T-helper 1 cell treated with Interleukin-12 subunit alpha and Interleukin-12 subunit beta and Interleukin-4 antibody, amounts not matched to agents 30 μg/mL and 1 μg/mL, for 36 hours (primary cell): ENCODE measurements around the gene ACVR1.
"Not testable (repeated sequence)": the region's sequence is repeated elsewhere in the genome, so short reads cannot be mapped to it uniquely, and the experiment has no call there.

ENCODE experiments used
- H3K27ac Mint-ChIP-seq: one replicate; pipeline ENCODE4 v1.8.0; 2021; ENCODE audit warnings: mild to moderate bottlenecking, mixed read lengths
- H3K27me3 Mint-ChIP-seq: one replicate; pipeline ENCODE4 v1.8.0; 2021; ENCODE audit warnings: low read depth, mixed read lengths
- H3K36me3 Mint-ChIP-seq: one replicate; pipeline ENCODE4 v1.8.0; 2021; ENCODE audit warnings: low read depth, mixed read lengths
- H3K4me1 Mint-ChIP-seq: one replicate; pipeline ENCODE4 v1.8.0; 2021; ENCODE audit warnings: low read depth, mixed read lengths
- H3K4me3 Mint-ChIP-seq: one replicate; pipeline ENCODE4 v1.8.0; 2021; ENCODE audit warnings: mild to moderate bottlenecking, moderate library complexity, mixed read lengths
- H3K9me3 Mint-ChIP-seq: one replicate; pipeline ENCODE4 v1.8.0; 2021; ENCODE audit warnings: mixed read lengths

ACVR1 gene

DNA sequence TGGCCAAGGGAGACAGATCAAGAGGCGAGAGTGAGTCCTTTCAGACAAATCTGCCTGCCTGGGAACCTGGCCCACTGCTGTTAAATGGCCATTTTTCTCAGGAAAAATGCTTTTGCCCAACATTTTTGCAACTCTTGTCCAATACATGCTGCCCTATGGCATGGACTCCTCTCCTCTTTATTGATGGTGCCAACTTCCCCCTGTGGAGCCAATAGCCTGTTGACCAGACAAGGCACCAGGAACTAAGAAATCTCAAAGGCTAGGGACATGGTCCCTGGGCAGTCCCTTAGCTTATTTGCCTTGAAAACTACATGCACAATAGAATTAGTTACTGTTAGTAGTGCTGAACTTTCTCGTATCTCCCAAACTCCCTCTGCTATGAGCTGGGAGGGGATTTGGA is 155.6 kb downstream of the ACVR1 start:
- Mint-ChIP-seq H3K9me3 (peaks cover 30% of the 10 kb centered on the region), H3K4me1 (no peaks in the 10 kb centered on the region), H3K36me3 (peaks cover 36% of the 10 kb centered on the region), H3K27me3 (no peaks in the 10 kb centered on the region), H3K4me3 (no peak overlapping the region), H3K27ac (no peak overlapping the region)

DNA sequence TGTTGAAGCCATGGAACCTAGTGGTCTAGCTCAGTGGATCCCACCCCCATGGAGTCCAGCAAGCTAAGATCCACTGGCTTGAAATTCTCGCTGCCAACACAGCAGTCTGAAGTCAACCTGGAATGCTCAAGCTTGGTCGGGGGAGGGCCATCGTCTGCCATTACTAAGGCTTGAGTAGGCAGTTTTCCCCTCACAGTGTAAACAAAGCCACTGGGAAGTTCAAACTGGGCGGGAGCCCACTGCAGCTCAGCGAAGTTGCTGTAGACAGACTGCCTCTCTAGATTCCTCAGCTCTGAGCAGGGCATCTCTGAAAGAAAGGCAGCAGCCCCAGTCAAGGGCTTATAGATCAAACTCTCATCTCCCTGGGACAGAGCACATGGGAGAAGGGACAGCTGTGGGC is 171.5 kb downstream of the ACVR1 start:
- not testable (repeated sequence) for H3K36me3 Mint-ChIP-seq, H3K4me1 Mint-ChIP-seq, H3K27me3 Mint-ChIP-seq, H3K4me3 Mint-ChIP-seq, H3K27ac Mint-ChIP-seq
- H3K9me3 Mint-ChIP-seq: peaks cover 31% of the 10 kb centered on the region

DNA sequence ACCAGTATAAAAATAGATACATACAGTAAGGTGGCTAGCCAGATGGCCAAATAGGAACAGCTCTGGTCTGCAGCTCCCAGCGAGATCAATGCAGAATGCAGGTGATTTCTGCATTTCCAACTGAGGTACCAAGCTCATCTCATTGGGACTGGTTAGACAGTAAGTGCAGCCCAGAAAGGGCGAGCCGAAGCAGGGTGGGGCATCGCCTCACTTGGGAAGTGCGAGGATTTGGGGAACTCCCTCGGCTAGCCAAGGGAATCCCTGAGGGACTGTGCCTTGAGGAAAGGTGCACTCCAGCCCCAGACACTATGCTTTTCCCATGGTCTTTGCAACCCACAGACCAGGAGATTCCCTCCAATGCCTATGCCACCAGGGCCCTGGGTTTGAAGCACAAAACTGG is 172.0 kb downstream of the ACVR1 start:
- not testable (repeated sequence) for H3K4me3 Mint-ChIP-seq, H3K27me3 Mint-ChIP-seq, H3K4me1 Mint-ChIP-seq

DNA sequence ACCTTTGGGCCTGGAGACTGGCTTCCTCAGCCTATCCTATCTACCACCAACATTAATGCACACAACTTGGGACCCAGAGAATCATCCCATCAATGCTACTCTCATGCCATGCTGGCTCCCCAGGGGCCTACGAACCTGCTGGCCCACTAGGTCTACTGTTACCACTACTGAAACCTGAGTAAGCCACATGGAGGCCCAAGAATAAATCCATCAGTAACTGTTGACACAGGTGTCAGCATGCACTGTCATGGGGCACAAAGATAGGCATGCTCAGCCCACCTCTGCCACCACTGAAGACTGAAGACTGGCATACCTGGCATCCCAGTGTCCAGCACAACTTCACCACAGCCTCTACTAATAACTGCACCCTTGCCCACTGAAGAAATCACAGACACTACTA is 176.3 kb downstream of the ACVR1 start:
- Mint-ChIP-seq H3K4me3 (no peak overlapping the region), H3K27ac (no peak overlapping the region), H3K36me3 (no peaks in the 10 kb centered on the region), H3K4me1 (no peaks in the 10 kb centered on the region), H3K27me3 (no peaks in the 10 kb centered on the region), H3K9me3 (peaks cover 19% of the 10 kb centered on the region)

More for the DNA sequence above, 172.0 kb downstream of the ACVR1 start:
- not testable (repeated sequence) for H3K27ac Mint-ChIP-seq, H3K36me3 Mint-ChIP-seq
- H3K9me3 Mint-ChIP-seq: peaks cover 31% of the 10 kb centered on the region

DNA sequence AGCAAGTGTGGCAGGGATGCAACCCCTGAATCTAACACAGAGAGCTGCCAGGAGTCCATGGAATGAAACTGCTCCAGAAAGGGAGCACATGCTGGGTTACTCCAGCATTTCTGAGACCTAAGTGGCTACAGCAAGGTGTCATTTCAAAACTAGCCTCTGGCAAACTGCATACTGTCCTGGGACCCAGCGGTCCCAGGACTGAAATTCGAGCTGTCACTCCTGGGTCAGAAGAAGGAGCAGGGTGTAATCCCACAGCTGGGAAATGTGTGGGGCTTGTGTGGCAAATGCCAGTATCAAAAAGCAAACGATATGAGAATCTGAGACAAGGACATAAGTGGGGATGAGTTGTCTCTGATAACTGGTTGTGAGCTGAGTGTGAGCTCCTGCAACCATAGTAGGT is 177.1 kb downstream of the ACVR1 start:
- H3K27me3 Mint-ChIP-seq: no peaks in the 10 kb centered on the region
- no peaks in the 10 kb centered on the region for H3K36me3 Mint-ChIP-seq

DNA sequence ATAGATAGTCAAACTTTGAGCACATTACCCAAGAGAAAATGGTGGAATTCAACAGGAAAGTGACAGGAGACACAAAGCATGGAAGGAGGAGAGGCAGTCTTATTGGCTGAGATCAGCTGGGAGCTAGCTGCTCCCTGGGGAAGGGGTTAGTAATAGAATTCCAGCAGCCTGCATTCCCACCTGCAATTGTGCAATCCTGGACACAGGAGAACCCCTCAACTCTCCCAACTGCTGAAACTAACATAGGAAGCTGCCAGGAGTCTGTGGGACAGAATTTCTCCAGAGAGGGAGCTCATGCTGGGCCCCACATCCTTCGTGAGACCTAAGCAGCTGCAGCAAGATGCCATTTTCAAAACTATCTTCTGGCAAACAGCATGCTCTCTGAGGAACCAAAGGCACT is 177.7 kb downstream of the ACVR1 start:
- H3K27ac Mint-ChIP-seq: no peak overlapping the region
- H3K4me3 Mint-ChIP-seq: no peak overlapping the region
- H3K27me3 Mint-ChIP-seq: no peaks in the 10 kb centered on the region
- no peaks in the 10 kb centered on the region for H3K36me3 Mint-ChIP-seq
- H3K4me1 Mint-ChIP-seq: no peaks in the 10 kb centered on the region
- peaks cover 19% of the 10 kb centered on the region for H3K9me3 Mint-ChIP-seq

More for the DNA sequence above, 177.1 kb downstream of the ACVR1 start:
- Mint-ChIP-seq H3K27ac (no peak overlapping the region), H3K4me1 (no peaks in the 10 kb centered on the region), H3K4me3 (no peak overlapping the region), H3K9me3 (peaks cover 19% of the 10 kb centered on the region)

DNA sequence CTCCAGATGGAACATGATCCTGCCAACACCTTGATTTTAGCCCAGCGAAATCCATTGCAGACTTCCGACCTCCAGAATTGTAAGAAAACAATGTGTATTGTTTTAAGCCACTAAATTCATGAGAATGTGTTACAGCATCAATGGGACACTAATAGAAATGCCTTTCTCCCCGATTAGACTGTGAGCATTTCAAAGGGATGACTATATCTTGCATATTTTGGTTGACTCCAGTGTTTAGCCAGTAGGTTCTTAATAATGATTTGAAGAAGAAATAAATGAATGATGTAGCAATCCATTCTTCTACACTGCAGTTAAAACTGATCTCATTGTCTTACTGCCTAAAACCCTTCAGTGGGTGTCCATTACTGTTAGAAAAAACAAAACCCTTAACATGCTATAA is 180.1 kb downstream of the ACVR1 start:
- Mint-ChIP-seq H3K27ac (no peak overlapping the region), H3K9me3 (peaks cover 14% of the 10 kb centered on the region), H3K4me3 (no peak overlapping the region), H3K4me1 (no peaks in the 10 kb centered on the region), H3K27me3 (no peaks in the 10 kb centered on the region), H3K36me3 (no peaks in the 10 kb centered on the region)

DNA sequence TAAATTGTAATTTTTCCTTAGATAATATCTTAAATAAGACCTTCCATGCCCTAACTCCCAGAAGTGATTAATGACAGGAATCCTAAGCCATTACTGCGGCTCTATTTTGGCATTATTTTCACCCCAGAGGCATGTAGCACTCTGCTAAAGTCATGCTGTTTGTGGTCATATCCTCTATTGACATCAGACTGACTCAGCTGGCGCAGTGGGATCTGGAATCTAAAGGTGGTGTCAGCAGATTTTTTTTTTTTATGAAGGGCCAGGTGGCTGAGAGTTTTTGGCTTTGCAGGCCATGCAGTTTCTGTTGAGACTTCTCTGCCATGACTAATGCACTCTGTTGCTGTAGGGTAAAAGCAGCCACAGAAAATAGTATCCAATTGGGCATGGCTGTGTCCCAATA is 183.4 kb downstream of the ACVR1 start:
- Mint-ChIP-seq H3K4me1 (no peaks in the 10 kb centered on the region), H3K4me3 (no peak overlapping the region), H3K36me3 (no peaks in the 10 kb centered on the region), H3K27me3 (no peaks in the 10 kb centered on the region), H3K27ac (no peak overlapping the region), H3K9me3 (no peaks in the 10 kb centered on the region)

DNA sequence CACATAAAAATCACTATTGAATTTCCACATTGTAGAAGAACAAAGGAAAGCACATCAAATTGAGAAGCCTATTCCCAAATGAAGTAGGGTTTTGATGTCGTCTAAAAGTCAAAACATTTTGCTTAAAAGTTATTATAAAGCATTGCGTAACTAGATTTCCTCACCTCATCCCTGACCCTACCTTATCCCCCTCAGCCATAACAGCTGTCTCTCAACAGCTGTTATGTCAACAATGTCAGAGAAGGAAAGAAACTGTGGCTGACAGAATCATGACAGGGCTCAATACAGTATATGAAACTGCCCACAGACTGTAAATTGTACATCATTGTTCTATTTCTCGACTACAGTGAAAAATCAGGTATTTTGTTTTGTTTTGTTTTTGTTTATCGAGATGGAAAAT is 184.4 kb downstream of the ACVR1 start:
- H3K27ac Mint-ChIP-seq: no peak overlapping the region
- H3K4me3 Mint-ChIP-seq: no peak overlapping the region
- H3K9me3 Mint-ChIP-seq: no peaks in the 10 kb centered on the region

DNA sequence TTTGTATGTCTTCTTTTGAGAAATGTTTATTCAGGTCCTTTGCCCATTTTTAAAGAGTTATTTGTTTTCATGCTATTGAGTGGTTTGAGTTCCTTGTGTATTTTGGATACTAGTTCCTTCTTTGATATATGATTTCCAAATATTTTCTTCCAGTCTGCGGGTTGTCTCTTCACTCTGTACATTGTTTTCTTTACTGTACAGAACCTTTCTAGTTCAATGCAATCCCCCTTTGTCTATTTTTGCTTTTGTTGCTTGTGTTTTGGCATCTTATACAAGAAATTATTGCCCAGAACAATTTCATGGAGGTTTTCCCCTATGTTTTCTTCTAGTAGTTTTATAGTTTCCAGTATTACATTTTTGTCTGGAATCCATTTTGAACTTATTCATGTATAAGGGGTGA is 185.0 kb downstream of the ACVR1 start:
- Mint-ChIP-seq H3K9me3 (no peaks in the 10 kb centered on the region), H3K4me3 (no peak overlapping the region), H3K4me1 (no peaks in the 10 kb centered on the region), H3K27ac (no peak overlapping the region), H3K36me3 (no peaks in the 10 kb centered on the region), H3K27me3 (no peaks in the 10 kb centered on the region)

More for the DNA sequence above, 184.4 kb downstream of the ACVR1 start:
- Mint-ChIP-seq H3K27me3 (no peaks in the 10 kb centered on the region), H3K4me1 (no peaks in the 10 kb centered on the region), H3K36me3 (no peaks in the 10 kb centered on the region)
